OCI-LY3 (cell line): ENCODE data around the gene FTO.
"Not testable (repeated sequence)": the region's sequence is repeated elsewhere in the genome, so short reads cannot be mapped to it uniquely, and the experiment has no call there.

ENCODE experiments used
- CTCF ChIP-seq: fragments of 200-600, 300-600 bp; sonication (generic); IDR thresholded peaks from 2 replicates; pipeline ENCODE4 v1.5.1; 2014; ENCODE audit warnings: antibody characterized with exemption, low read length, low read depth
- EZH2phosphoT487 ChIP-seq: fragments of 200-600 bp; shearing (Covaris generic); IDR thresholded peaks from 2 replicates; pipeline ENCODE4 v1.6.1; 2018; ENCODE audit warnings: antibody characterized with exemption, mixed run types, low read depth

GRCh38 chr16:53890877-53891276 lies 186.9 kb downstream of the FTO start:
- not testable (repeated sequence) for TF ChIP-seq CTCF, EZH2phosphoT487
